Measurements from ENCODE around the gene SFXN4.

SFXN4 gene, protein sequence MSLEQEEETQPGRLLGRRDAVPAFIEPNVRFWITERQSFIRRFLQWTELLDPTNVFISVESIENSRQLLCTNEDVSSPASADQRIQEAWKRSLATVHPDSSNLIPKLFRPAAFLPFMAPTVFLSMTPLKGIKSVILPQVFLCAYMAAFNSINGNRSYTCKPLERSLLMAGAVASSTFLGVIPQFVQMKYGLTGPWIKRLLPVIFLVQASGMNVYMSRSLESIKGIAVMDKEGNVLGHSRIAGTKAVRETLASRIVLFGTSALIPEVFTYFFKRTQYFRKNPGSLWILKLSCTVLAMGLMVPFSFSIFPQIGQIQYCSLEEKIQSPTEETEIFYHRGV

GRCh38 chr10:119165171-119166117 is at the start of gene SFXN4:
SFXN4 (minus strand) TSS chr10:119165714; CDS start chr10:119165647, 67 bp downstream.
- DNase-seq = peak; percentile 37

- no peak for DNase-seq
These were observed 46.3 kb upstream of the SFXN4 start for GRCh38 chr10:119211625-119212441.

DNA sequence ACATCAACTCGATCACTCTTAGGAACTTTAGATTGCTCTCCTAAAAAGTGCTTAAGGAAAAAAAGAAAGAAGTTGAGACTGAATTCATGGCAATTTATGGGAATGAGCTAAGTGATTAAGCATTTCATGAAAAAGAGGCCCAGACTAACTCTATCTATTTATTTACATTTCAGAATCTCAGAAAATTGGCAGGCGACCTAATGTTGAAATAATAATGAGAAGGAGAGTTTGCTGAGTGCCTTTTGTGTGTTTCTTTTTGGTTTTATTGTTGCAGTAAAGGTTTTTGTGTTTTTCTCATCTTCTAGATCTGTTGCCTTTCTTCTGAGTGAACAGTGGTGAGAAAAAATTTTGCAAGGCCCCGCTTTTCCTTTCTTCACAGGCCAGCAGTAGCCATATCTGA is 45.7 kb upstream of the SFXN4 start:
- DNase-seq = no peak

DNA sequence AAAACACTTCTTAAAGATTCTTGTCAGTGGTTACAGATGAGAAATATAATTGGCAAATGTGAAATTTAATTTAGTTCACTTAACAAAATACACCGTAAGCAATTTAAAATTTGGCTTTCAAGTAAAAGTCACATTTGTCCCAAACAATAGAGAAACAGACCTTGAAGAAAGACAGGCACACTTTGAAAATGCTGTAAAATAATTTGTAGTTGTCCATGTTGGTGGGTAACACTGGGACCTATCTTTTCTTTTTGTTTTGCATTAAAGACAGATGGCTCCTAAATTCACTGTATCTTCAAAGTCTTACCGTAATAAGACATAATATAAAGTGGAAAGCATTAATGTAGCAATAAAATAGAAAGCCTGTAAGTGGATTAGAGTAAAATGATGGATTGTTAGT is 45.1 kb upstream of the SFXN4 start:
- no peak for DNase-seq

DNA sequence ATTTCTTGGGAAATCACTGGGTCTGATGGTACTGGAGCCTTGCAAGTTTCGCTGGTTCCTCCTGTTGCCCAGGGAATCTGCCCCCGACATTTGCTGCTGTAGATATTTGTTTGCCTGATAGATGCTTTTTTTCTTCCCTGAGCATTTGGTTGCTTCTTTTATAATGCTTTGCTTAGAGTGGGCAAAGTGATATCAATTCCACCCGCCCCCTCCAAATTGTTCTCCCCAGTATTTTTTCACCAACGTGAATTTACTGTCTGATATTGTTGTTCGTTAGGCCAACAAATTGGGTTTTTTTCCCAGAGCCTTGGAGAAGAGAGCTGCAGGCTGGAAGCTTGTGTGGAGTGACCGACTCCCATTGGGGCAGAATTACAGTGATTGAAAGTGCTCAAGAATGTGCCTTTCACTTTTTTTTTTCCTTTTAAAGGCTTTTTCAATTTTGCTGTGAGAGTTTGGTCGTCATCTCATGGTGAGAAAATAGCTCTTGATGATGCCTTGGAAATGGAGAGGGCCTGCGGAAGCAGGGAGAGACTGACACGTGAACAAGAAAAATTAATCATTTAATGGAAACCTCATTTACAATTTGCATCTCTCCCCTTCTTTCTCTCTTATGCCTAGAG is 44.3 kb upstream of the SFXN4 start:
- no peak for DNase-seq

DNA sequence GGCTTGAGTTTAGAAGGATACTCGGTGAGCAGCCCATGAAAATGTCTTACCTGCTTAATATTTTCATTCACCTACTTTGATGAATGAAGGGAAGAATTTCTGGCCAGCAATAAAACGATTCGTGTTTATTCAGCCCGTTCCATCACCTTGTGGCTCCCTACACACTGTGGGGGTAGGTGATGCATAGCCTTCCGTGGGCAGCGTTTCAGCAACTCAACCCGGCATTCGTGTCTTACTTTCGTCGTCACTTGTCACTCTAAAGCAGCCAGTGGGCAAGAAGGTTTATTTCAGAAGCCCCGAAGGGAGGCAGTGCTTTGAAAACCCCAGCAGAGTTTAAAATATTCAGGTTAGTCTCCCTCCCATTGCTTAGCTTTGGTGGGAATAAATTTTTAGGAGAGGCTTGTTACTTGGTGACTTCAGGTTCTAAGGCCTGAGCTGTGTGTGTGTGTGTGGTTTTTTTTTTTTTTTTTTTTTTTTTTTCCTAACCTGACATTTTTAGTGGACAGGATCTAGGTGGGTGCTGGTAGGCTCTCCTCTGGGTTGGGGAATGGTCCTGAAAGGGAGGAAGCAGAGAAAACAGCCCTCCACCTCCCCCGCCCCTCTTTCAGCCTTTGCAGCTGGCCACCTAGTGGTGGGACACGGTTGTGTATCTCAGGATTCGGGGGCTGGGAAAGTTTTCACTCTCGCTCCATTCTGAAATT is 43.7 kb upstream of the SFXN4 start:
- DNase-seq = no peak

- no peak for DNase-seq
These were observed 43.0 kb upstream of the SFXN4 start for GRCh38 chr10:119208553-119208940.

DNA sequence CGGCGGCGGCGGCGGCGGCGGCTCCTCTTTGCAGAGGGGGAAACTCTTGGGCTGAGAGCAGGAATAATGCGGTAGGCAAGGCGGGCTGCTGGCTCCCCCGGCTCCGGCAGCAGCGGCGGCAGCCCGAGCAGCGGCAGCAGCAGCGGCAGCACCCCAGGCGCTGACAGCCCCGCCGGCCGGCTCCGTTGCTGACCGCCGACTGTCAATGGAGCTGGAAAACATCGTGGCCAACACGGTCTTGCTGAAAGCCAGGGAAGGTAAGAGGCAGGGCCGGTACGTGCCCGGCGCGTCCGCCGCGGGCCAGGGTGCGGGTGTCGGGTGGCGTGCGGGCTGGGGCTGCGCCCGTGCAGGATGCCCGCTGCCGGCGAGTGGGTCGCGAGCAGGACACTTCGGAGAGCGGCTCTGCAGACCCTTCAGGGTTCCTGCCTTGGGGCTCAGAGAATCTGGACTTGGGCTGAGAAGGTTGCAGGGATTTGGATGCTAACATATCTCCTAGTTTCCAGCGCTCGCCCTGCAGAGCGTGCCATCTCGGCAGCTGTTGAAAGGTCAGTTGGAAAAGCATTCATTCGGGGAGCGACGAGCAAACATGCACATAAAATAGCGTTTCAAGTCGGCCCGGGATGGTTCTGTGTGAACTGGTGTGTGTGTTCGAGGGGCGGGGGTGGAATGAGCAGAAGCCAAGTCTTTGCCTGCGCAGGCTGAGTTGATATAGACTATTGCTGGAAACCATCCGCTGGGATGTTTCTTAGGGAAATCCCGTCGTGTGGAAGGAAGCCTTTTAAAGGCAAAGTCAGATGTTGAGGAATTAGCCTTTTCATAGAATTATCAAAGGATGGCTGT is 42.4 kb upstream of the SFXN4 start:
- peak; percentile 65 for DNase-seq

GRCh38 chr10:119207366-119207666 is 41.8 kb upstream of the SFXN4 start, which contains the start of gene GRK5:
GRK5 (plus strand) TSS chr10:119207571; CDS start chr10:119207918, 347 bp downstream.
- DNase-seq = peak; percentile 89

GRCh38 chr10:119206603-119207365 is 41.3 kb upstream of the SFXN4 start:
- DNase-seq = peak; percentile 39

DNA sequence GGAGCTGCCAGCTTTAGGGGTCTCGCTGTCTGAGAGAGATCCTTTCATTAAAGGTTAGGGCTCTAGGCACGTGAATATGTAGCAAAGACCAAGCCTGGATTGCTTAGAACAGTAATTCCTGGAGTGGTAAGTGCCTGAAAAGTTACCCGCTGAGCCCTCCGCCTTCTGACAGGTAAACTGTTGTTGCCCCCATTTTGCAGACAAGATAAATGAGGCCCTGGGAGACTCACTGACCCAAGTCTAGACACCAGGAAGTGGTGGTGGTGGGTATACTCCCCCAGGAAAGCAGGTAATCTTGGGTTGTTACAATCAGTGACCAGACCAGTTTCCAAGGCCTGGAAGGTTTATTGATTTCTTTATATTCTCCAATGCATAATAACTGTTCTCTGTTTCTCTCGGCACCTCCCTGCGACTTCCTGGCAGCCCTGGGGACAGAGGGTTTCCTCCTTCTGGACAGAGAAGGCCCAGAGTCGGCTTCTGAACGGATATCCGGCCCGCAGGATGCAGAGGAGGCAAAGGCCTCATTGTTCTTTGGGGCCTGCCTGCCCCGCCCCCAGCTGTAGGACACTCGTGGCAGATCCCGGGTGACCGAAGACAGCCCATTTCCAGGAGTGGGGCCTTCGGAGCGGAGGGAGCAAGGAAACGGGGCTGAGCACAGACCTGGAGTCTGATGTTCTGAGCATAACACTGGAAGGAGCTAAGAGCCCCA is 40.5 kb upstream of the SFXN4 start:
- DNase-seq = no peak

- no peak for DNase-seq
These were observed 37.5 kb upstream of the SFXN4 start for GRCh38 chr10:119203006-119203405.

DNA sequence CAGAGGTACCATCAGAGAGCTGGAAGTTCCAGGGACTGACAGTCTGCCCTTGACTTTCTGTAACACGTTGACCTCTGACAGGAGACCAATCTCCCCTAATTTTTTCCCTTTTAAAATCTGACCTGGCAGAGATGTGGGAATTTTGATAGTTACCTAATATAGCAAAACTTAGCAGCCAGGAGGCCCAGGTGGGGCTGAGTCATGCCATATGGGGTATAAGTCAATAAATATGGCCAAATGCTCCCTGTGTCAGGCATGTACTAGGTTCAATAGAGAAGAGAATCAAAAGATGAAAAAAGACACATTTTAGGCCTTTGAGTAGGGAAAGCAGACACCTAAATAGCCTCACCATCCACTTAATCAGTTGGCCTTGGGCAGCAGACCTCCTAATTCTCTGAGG is 35.7 kb upstream of the SFXN4 start:
- DNase-seq = no peak

GRCh38 chr10:119199231-119199992 is 33.9 kb upstream of the SFXN4 start:
- no peak for DNase-seq

GRCh38 chr10:119198438-119198837 is 32.9 kb upstream of the SFXN4 start:
- DNase-seq = no peak

DNA sequence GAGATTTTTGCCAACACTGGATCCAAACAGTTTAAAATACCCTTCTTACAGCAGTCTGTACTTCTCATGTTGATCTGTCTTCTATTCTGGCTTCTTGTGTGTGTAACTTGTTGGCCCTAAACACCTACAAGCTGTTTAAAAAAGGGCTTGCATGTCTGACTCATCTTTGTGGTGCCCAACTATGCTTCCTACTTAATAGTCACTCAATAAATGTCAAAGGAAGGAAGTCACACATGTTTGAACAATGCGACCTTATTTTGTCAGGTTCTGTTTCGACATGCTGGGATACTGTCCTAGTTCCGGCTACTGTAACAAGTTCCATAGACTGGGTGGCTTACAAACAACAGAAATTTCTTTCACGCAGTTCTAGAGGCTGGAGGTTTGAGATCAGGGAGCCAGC is 32.4 kb upstream of the SFXN4 start:
- no peak for DNase-seq

GRCh38 chr10:119191881-119192280 is 26.4 kb upstream of the SFXN4 start:
- DNase-seq = no peak

- no peak for DNase-seq
These were observed 25.7 kb upstream of the SFXN4 start for GRCh38 chr10:119190954-119191785.
